Bone marrow (tissue), 2 donors: ENCODE measurements around the gene STX17.

ENCODE experiments used
- DNase-seq, 2 donors: peaks; one replicate each; lab custom pipeline; 2025; lab: John Stamatoyannopoulos, UW

STX17 gene

GRCh38 chr9:99907208-99907532 lies 716 bp downstream of the STX17 start:
- no peak for DNase-seq

GRCh38 chr9:99911600-99911999 lies 5.1 kb downstream of the STX17 start:
- DNase-seq: no peak

DNA sequence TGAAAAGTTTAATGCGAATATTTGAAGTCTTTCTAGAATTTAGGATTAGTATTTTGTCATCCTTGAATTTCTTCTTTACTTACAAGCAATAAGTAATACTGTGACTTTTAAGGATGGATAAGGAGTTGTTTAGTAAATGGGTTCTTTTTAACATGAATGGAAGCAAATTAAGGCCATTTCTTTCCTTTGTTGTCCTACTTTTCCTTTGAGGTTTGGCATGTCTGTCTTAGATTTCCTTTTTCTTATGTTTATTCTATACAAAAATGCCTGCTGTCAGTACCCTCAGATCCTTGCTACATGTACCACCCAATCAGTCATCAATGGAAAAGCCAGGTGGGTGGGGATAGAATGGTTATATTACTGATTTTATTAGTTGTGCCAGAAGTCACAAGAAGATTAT lies 10.2 kb downstream of the STX17 start:
- DNase-seq: no peak

GRCh38 chr9:99918134-99918533 lies 11.7 kb downstream of the STX17 start:
- DNase-seq: no peak

- no peak for DNase-seq
Measured at GRCh38 chr9:99919930-99920329, 13.5 kb downstream of the STX17 start.

GRCh38 chr9:99921875-99922710 lies 15.6 kb downstream of the STX17 start:
- DNase-seq: no peak

GRCh38 chr9:99922711-99923030 lies 16.2 kb downstream of the STX17 start:
- no peak for DNase-seq

DNA sequence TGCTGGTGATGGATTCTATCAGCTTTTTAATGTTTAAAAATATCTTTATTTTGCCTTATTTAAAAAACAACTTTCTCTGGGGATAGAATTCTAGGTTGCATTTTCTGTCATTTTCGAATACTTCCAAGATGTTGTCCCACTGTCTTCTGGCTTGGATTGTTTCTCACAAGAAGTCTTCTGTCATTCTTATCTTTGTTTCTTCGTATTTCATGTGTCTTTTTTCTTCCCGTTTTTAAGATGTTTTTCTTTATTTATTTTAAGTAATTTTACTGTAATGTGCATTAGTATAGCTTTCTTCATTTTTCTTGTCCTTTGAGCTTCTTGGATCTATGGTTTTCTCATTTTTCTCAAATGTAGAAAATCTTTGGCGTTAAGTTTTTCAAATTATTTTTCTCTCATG lies 19.1 kb downstream of the STX17 start:
- no peak for DNase-seq

DNA sequence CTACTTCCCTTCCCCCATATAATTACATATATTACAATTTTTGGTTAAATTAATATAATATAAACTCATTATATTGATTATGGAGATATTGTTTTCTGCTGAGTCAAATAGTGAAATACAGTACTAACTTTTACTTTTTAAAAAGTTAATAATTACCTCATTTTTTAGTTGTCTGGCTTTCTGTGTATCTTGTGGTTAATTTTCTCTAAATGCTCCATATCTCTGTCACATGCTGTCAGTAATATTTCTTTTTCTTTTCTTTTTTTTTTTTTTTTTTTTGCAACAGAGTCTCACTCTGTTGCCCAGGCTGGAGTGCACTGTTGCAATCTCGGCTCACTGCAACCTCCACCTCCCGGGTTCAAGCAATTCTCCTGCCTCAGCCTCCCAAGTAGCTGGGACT lies 23.2 kb downstream of the STX17 start:
- DNase-seq: no peak

DNA sequence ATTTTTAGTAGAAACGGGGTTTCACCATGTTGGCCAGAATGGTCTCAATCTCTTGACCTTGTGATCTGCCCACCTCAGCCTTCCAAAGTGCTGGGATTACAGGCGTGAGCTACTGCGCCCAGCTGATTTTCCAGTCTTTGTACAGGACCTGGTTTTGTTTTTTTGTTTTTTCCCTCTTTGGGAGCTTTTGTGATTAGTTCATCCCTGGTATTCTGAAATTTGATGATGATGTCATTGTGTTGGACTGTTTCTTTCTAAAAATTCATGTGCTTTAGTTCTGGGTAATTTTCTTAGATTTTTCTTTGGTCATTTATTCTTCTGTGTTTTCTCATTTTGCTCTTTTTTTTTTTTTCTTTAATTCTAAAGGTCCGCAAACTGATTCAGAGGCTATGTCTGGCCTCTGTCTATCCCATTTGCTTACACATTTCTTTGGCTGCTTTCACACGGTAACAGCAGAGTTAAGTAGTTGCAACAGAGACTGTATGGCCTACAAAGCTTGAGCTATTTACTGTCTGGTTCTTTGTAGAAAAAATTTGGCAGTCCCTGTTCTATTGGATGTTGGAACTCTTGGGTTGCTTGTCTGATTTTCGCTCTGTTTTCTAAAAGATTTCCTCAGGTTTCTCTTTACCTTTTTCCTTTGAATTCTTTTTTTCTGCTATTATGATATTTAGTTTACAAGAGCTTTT lies 24.8 kb downstream of the STX17 start:
- DNase-seq: no peak

- no peak for DNase-seq
Measured at GRCh38 chr9:99936947-99937587, 30.6 kb downstream of the STX17 start.

DNA sequence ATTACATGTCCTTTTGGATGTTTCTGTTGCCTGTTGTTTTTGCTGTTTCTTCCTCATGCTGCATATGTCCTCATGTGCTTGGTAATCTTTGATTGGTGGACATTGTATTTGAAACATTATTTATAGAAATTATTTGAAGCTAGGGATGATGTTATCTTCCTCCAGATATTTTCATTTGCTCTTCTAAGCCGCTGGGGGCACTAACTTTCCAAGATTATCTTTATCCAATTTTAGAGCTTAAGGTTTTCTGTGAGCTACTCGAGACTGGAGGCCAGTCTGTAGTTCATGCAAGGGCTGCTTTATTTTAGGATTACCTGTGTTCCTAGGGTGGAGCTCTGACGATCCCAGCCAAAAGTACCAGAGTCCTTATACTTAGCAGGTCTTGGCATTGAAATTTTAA lies 40.9 kb downstream of the STX17 start:
- no peak for DNase-seq

DNA sequence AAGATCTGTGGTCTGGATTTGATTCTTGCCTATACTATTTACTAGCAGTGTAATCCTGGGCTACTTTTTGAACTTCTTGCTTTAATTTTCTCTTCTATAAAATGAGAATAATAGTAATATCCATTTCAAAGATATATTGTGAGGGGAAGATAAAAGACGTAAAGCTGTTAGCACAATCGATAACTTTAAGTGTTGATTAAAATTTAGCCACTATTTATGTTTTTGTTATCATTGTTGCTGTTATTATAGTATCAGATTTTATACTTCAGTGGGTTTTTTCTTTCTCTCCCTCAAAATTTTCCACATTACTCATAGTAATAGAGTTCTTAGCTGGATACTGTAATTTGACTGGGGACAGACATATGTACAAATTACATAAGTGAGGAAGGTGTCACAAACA lies 42.0 kb downstream of the STX17 start:
- no peak for DNase-seq

GRCh38 chr9:99948896-99949295 lies 42.4 kb downstream of the STX17 start:
- DNase-seq: no peak

DNA sequence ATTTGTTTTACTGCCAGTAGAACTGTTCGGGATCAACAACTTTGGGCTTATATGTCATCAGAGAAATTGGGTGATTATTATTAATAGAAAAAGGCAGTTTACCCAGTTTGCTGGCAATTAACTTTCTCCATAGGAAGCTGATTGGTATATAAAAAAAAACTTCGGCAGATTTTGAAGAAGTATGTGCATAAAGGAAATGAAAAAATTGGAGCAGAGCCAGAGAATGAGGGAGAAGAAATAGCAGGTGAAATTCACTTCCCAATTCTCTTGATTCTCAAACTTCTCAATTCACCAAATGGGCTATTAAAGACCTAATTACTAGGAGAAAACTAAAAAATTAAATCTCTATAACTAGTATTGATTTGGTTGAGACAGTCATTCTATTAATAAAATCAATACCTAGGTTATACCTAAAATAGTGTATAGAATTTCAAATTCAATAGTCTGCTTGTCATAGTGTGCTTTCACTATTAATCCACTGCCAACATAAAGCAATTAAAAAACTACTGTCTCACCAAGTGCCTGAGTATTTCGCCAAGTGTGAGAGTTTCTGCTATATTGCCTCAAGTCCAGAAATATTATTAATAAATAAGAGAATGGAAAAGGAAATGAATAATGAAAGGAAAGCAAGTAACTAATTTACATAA lies 47.5 kb downstream of the STX17 start:
- peak in 1 of 2 donors; percentile 19 for DNase-seq

GRCh38 chr9:99954819-99955218 lies 48.4 kb downstream of the STX17 start:
- DNase-seq: no peak

- no peak for DNase-seq
Measured at GRCh38 chr9:99955606-99956005, 49.2 kb downstream of the STX17 start.

DNA sequence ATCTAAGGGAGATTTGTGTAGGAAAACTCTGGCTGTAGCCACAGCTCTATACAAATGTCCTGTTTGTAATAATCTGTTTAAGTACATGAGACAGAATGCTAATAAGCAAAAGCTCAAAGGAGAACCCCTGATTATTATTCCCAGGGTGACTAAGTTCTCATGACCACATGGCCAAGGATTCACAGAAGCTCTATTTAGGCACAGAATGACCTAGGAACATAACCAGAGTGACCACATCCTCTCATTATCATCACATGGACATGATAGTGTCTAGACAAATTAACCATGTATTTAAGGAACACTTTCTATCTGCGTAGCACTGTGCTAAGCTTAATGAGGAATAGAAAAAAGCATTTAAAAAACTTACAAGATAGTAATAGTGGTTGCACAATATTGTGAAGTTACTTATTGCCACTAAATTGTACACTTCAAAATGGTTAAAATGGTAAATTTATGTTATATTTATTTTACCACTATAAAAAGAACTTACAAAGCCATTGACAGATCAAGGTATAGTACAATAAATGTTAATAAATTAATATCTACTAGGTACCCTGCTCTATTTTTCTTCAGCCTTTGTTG lies 56.3 kb downstream of the STX17 start:
- DNase-seq: no peak

GRCh38 chr9:99964336-99964735 lies 57.9 kb downstream of the STX17 start:
- no peak for DNase-seq

- DNase-seq: no peak
Measured at GRCh38 chr9:99966001-99966400, 59.5 kb downstream of the STX17 start.

DNA sequence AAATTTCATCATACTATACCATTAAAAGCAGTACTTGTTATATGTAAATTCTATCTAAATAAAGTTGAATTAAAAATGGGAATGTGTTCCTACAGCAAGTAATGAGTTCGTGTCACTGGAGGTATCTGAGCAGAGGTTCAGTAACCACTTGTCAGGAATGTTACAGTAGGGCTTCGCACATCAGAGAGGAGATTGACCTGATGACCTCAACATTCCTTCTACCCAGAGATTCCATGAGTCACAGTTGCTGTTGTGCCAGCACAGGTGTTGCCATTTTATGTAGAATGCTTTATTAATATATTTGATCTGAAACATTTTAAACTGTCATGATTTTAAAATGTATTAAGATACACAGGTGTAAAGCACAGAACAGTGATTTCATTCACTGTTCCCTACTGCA lies 60.3 kb downstream of the STX17 start:
- DNase-seq: no peak

GRCh38 chr9:99967457-99967856 lies 61.0 kb downstream of the STX17 start:
- no peak for DNase-seq

GRCh38 chr9:99970481-99970880 lies 64.0 kb downstream of the STX17 start:
- DNase-seq: no peak
